Choroid plexus epithelial cell (primary cell): ENCODE data around the gene VEGFA.

Source experiments
- DNase-seq: peaks from one replicate; pipeline ENCODE4 v3.0.0-alpha.2; 2010; ENCODE audit warnings: low read depth
- H3K4me3 ChIP-seq: 2 replicates; pipeline ENCODE4 v1.5.1; 2011; ENCODE audit warnings: low read depth, mild to moderate bottlenecking, control low read depth, low read length, moderate library complexity
- CTCF ChIP-seq: conservative IDR thresholded peaks from 2 replicates; pipeline ENCODE4 v1.5.1; 2011; ENCODE audit warnings: low read depth, mild to moderate bottlenecking, control low read depth, inconsistent platforms, low read length, moderate library complexity

The VEGFA gene

GRCh38 chr6:43776799-43777776, 7.1 kb downstream of the VEGFA start:
- DNase-seq, result no peak
- TF ChIP-seq CTCF, result no peak
- no peak overlapping the region for H3K4me3 ChIP-seq

- DNase-seq, result no peak
- no peak for TF ChIP-seq CTCF
Observed at GRCh38 chr6:43778131-43778855, 8.3 kb downstream of the VEGFA start.

GRCh38 chr6:43778976-43779851, 9.2 kb downstream of the VEGFA start:
- TF ChIP-seq CTCF, result no peak
- no peak overlapping the region for H3K4me3 ChIP-seq
- DNase-seq, result no peak

More at GRCh38 chr6:43778131-43778855, 8.3 kb downstream of the VEGFA start:
- H3K4me3 ChIP-seq, result no peak overlapping the region

- no peak for DNase-seq
- H3K4me3 ChIP-seq, result no peak overlapping the region
- no peak for TF ChIP-seq CTCF
Observed at GRCh38 chr6:43779852-43780236, 9.8 kb downstream of the VEGFA start.

GRCh38 chr6:43780293-43780692, 10.3 kb downstream of the VEGFA start:
- no peak for DNase-seq
- no peak for TF ChIP-seq CTCF
- no peak overlapping the region for H3K4me3 ChIP-seq

- no peak for DNase-seq
- TF ChIP-seq CTCF, result no peak
- H3K4me3 ChIP-seq, result no peak overlapping the region
Observed at GRCh38 chr6:43780941-43781928, 11.2 kb downstream of the VEGFA start.
